T follicular helper cell (primary cell): ENCODE results near the gene PCGF1.

Experiments
- DNase-seq: peaks from one replicate; pipeline ENCODE4 v3.0.0-alpha.2; 2020; ENCODE audit warnings: low read depth

PCGF1 gene

GRCh38 chr2:74515271-74515980 lies 7.9 kb upstream of the PCGF1 start:
- DNase-seq, result no peak

DNA sequence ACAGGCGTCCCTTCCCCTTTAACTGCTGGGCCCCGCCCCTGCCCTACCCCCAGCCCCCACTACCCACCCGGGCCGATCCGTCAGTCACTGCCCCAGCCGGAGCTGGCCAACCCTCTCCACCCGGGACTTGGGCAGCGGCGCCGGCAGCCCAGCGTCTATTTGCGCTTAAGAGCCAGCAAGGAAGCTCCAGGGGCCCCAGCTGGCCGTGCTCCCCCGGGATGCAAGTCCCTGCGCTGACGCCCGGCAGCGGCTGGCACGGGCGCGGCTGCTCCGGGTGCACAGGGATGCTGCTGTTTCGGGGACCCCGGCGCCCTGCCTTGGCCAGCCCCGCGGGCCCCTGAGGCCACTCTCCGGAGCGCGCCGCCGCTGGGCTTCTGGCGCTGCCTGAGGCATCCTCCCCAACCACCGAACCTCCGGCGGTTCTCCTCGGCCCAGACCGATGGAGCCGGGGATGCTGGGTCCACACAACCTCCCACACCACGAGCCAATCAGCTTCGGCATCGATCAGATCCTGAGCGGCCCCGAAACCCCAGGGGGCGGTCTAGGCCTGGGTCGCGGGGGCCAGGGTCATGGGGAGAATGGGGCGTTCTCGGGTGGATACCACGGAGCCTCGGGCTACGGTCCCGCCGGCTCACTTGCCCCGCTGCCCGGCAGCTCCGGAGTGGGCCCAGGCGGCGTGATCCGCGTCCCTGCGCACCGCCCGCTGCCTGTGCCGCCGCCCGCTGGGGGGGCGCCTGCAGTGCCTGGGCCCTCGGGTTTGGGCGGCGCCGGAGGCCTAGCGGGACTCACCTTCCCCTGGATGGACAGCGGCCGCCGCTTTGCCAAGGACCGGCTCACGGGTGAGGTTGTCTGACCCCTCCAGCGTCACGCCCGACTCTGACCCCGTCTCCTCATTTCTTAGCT lies 7.1 kb upstream of the PCGF1 start, which contains the start of gene TLX2:
Gene TLX2 (plus strand): TSS at position 83 of the 903 bp plus-strand sequence. CDS start 357 bp downstream, at position 440.
- DNase-seq, result no peak

DNA sequence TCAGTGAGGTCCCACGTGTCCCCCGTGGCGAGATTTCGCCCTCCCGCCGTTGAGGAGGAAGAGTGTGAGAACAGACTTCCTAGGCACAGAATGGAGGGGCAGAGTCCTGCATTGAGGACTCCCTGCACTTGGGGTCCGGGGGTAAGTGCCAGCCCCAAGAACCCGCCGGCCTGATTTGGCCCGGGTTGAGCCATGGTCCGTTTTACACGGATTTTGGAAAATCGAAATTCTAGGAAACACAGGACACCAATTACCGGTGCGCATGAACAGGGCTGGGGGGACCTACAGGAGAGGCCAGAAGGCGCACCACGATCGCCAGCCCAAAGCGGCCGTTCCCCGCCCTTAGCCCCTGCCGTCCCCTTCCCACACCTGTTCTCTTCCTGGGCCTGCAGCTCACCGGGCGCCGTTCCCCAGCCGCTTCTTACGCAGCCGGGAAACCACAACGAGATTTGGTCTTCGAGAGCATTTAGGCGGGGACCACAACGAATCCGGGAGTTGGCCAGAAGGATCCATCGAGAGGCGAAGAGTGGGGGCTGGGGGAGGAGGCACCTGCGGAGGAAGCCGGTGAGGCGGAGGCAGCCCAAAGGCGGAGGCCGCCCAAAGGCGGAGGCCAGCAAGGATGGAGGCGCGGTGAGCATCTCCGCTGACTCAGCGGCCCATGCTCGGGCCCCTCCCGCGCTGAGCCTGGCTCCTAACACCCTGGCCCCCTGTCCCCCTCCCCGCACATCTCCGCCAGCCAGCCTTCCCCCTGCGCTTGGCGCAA lies 6.3 kb upstream of the PCGF1 start:
- DNase-seq, result no peak

GRCh38 chr2:74512744-74513604 lies 5.5 kb upstream of the PCGF1 start:
- DNase-seq, result no peak

DNA sequence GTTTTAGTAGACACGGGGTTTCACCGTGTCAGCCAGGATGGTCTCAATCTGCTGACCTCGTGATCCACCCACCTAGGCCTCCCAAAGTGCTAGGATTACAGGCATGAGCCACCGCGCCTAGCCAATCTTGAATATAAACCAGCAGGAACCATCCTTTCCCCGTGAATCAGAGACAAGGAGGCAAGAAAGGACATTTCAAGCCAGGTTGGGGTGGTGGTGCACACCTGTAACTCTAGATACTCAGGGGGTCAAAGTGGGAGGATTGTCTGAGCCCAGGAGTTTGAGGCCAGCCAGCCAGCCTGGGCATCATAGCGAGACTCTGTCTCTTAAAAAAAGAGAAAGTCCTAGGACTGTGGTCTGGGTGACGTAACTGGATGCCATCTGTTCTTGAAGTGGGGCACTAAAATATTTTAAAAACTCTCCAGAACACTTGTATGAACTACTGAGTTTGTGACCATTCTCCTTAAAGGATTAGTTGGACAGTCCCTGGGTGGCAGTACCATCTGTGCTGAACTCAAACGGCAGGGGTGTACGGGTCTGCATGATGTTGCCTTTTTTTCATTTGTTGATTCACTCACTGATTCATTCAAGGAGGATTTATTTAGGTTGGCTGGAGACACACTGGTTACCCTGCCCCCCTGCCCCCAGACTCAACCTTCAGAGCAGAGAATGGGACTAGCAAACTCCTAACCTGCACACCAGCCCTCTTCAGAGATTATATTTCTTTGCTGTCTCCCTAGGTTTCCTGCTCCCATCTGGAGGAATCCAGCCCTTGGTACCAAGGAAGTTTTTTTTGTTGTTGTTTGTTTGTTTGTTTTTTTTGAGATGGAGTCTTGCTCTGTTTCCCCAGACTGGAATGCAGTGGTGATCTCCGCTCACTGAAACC lies 3.9 kb upstream of the PCGF1 start:
- no peak for DNase-seq

DNA sequence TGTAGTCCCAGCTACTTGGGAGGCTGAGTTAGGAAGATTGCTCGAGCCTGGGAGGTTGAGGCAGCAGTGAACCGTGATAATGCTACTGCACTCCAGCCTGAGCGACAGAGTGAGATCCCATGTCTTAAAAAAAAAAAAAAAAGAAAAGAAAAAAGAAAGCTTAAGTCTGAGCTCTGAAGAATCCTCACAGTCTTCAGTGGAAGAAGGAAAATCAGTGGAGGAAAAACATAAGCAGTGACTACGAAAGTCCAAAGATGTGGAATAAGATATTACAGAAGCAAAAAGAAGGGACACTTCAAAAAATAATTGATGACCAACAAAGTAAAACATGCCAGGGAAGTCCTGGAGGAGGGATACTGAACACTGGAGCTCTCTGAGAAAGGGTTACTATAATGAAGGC lies 2.8 kb upstream of the PCGF1 start:
- no peak for DNase-seq

DNA sequence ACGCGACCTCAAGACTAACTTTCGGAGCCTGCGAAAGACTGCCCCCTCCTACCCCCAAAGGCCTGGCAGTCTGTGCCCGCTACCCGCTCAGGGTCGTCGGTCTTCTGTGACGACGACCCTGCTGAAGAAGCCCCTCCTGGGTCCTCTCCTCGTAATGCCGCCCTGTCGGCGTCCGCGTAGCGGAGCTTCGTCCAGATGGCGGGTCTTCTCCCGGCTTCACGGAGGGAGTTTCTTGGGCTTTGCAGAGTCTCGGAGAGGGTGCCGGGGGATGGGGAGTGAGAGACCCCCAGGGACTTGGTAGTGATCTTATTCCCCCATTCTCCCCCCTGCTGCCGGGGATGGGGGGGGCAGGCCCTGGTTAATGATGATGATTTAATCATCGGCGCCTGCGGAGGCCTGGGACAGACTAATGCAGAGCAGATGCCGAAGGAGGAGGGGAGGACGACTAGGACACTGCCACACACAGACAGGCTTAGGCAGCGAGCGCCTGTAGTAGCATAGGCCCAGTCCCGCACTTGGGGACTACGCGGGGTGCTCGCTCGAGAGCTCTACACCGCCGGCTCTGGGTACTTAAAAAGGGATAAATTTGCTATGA lies 528 bp upstream of the PCGF1 start:
- no peak for DNase-seq

DNA sequence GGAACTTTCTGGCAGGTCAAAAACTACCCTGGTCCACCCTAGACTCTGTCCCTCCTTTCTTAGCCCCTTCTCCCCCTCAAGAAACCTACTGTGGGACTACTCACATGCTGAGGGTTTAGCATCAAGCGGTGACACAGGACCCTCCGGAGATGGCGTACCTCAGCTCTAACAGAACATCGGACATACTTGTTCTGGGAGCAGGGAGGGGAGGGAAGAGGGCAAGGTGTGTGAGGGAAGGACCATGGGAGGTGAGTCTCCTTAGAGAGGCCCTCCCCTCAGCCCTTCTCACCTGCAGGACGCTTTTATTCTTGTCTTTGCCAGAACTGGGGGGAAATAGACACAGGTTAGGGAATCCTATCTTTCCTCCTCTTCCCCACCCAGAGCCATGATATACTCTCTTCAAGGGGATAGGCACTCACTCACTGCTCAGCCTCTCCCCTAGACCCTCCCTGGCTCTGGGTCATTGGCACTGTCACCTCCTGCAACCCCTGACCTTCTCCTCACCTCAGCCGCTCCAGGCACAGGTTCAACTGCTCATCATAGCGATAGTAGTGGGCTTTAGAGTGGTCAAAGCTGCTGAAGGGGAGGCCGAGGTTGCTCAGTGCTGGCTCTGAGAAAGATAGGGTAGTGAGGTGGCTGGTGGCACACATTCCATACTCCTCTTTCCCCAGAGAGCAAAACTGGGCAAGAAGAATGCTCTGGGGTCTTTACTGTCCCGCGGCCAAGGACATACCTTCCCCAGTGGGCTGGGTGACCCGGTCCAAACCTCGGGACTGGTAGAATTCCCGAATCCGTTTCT lies 1.8 kb downstream of the PCGF1 start:
- no peak for DNase-seq

DNA sequence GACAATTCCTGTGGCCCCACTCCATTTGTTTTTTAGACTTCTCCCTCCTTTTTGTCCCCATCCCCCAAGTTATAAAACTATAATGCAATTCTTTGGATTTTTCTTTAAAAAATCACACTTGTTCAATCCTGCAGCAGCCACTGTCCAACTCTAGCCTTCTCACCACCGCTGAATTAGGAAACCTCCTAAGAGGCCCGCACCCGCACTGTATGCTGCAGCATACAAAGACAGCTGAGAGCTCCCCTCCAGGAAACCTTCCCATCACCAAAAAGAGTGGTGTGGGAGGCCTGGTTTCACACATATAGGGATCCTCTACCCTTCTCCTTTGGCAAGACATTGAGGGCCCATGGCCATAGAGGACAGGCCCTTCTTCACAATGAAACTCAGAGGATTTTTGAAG lies 2.9 kb downstream of the PCGF1 start:
- no peak for DNase-seq

- DNase-seq, result no peak
Observed at GRCh38 chr2:74503506-74504475, 3.7 kb downstream of the PCGF1 start.

DNA sequence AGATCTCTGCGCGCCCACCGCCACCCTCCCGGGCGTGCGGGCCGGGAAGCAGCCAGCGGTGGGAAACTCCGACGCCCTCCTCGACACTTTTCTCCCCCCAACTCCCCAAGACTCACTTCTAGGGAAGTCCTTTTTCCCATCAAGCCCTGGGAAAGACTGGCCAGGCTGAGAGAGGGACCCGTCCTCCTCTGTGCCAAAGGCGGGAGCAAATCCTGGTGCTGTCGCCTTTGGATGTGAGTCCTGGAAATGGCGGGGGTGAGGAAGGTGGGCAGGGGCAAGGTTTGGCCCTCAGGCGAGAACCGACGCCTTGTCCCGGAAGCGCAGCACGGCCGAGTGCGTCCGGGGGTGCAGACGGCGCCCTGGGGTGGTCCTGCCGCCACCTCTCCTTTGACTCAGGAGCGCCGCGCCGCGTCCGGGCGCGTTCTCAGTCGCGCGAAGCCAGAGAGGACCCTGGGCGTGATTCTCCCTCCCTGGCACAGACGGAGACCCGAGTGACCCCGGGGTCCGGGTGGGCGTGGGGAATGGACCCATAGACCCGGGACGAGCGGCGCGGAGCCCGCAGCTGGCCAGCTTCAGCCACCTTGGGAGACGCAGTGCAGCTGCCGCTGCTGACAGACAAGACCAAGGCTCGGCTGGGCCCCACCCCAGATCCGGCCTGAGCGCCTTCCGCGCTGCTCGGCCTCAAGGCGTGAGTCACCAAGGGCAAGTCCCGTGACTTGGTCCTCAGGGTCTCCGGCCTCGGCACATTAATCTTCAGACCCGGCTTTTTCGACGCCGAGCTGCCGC lies 4.6 kb downstream of the PCGF1 start:
- DNase-seq, result no peak

DNA sequence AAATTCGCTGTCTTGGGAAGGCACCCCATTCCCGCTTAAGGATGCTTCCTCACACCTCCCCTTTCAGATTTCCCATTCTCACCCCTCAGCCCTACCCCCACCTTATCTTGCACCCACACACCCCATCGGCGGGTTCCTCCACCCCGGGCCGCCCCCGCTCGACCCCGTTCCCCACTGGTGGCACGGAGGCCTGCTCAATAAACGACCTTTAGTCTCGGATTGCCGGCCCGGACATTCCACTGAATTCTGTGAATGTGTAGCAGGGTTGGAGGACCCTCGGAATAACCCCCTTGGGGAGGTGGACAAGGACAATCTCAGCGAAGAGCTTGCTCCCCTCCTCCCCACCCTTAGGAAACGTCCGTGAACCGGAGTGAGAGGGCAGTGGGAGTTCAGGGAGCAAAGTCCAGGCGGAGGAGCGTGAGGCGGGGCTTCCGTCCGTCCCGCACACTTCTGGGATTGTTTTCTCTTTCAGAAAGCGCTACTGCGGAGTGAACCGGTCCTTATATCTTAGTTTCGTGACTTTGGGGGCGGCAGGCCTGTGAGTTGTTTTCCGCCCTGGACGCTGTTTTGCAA lies 5.3 kb downstream of the PCGF1 start:
- DNase-seq, result no peak

DNA sequence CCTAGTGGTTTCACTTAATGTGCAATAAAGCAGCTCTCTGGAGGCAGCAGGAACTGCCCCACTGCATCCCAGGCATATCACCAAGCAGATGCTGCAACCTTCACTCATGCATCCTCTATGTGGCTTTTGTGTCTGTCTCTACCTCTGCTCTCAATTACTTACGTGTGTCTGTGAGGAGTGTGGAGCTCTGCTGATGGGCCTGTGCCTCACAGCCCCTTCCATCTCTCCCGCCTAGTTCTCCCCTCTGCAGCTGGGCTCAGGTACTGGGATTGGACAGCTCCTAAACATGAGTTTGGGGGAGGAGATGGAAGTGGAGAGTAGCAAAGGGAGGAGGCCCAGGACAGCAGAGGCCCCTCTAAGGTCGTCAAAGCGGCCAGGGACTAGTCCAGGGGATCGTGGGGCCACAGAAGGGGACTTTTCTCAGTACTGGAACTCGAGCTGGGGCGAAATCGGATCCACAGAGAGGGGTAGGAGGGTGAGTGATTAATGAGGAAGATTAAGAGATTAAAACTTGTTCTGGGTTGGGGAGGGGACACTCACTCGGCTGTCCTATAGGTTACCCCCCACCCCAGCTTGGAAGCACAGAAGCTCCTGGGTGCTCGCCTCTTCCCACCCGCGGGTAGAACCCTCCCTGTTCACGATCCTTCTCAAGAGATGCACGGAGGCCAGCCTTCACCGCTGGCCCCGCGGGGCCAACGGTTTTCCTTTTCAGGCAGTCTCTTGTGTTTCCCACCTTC lies 6.0 kb downstream of the PCGF1 start:
- no peak for DNase-seq

DNA sequence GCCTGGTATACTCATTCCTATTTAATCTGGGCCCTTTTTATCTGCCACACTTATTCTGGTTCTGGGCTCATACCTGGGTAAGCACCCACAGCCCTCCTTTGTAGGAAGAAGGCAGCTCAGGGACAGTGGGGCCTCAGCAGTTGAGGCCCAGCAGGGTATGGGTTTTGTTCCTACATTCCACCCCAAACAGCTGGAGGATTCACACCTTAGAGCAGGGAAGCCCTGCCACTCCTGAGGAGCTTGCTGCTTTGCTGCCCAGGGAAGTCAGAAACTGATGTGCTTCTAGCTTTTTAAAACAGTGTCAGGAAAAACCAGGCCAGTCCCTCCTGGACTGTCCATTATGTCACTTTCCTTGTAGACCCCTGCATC lies 6.9 kb downstream of the PCGF1 start:
- no peak for DNase-seq

GRCh38 chr2:74499940-74500577 lies 7.4 kb downstream of the PCGF1 start:
- DNase-seq, result no peak
